AG09319 (cell line): ENCODE results near the gene SND1.
"Not testable (repeated sequence)": the region's sequence is repeated elsewhere in the genome, so short reads cannot be mapped to it uniquely, and the experiment has no call there.

Experiments
- DNase-seq: peaks from one replicate; pipeline ENCODE4 v3.0.0-alpha.2; 2010; ENCODE audit warnings: low read depth; ENCODE audit errors: extremely low read depth
- TF ChIP-seq, protein P1 (sequence below): IDR thresholded peaks from 2 replicates; pipeline ENCODE4 v1.5.1; 2011; ENCODE audit warnings: low read depth, mild to moderate bottlenecking, inconsistent platforms, low read length, moderate library complexity

The SND1 gene

DNA sequence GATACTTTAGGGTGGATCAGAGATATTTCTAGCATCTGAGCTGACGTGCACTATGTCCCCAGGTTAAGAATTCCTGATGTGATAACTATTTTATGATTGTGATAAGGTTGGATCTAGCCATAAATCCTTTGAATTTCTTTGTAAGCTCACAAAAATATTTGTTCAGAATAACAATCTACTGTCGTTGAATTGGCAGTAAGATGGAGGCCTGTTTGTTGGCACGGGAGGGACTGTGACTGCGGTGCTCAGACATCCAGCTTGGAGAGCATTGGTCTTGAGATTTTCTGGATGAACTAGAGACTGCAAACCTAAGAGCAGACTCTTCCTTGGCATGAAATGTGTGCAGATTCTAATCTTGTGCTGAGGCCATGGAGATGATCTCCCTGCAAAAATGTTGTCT lies 248.1 kb downstream of the SND1 start:
- TF ChIP-seq, protein P1, sequence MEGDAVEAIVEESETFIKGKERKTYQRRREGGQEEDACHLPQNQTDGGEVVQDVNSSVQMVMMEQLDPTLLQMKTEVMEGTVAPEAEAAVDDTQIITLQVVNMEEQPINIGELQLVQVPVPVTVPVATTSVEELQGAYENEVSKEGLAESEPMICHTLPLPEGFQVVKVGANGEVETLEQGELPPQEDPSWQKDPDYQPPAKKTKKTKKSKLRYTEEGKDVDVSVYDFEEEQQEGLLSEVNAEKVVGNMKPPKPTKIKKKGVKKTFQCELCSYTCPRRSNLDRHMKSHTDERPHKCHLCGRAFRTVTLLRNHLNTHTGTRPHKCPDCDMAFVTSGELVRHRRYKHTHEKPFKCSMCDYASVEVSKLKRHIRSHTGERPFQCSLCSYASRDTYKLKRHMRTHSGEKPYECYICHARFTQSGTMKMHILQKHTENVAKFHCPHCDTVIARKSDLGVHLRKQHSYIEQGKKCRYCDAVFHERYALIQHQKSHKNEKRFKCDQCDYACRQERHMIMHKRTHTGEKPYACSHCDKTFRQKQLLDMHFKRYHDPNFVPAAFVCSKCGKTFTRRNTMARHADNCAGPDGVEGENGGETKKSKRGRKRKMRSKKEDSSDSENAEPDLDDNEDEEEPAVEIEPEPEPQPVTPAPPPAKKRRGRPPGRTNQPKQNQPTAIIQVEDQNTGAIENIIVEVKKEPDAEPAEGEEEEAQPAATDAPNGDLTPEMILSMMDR = no peak
- DNase-seq = no peak

GRCh38 chr7:127900732-127901685 lies 249.0 kb downstream of the SND1 start:
- no peak for DNase-seq
- TF ChIP-seq, protein P1 = no peak

DNA sequence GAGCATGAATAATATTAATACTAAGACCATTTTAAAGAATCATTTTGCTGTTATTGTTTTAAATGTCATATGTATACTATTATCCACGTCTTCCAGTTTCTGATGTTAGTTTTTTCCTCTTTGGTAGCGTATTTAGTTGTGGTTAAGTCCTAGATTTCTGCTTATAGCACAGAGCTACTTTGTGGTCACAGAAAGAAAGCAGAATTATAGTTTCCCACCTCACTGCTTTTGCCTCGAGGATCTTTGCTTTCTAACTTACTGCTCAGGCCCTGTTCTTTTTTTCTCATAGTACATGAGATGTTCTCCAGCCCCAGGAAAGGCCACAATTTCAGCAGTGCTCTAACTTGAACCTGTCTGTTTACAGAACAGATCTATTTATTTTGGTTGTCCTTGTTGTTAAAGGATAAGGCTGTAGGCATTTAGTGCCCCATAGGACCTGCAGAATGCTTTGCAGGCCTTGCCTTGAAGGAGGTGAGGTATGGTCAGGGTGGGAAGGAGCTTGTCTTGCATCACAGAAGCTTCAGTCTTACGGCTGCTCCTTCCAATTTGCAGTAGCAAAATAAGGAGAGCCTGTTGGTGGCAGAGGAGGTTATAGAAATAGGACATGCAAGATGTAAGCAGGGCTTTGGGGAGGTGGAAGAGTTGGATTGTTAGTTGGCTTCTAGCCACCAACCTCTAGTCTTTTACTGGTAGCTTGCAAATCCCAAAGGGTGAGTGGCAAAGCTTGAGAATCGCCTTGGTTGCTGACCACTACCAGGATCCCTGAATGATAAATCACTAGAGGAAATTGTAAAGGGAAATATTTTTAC lies 250.1 kb downstream of the SND1 start:
- no peak for DNase-seq
- TF ChIP-seq, protein P1 = no peak

DNA sequence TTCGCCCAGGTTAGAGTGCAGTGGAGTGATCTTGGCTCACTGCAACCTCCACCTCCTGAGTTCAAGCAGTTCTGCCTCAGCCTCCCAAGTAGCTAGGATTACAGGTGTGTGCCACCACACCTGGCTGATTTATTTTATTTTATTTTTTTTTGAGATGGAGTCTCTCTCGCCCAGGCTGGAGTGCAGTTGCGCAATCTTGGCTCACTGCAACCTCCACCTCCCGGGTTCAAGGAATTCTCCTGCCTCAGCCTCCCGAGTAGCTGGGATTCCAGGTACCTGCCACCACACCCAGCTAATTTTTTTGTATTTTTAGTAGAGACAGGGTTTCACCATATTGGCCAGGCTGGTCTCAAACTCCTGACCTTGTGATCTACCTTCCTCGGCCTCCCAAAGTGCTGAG lies 250.8 kb downstream of the SND1 start:
- not testable (repeated sequence) for DNase-seq

GRCh38 chr7:127903892-127904669 lies 252.1 kb downstream of the SND1 start:
- TF ChIP-seq, protein P1 = no peak
- no peak for DNase-seq

- TF ChIP-seq, protein P1 = no peak
- no peak for DNase-seq
Measured at GRCh38 chr7:127904670-127904985, 252.6 kb downstream of the SND1 start.

DNA sequence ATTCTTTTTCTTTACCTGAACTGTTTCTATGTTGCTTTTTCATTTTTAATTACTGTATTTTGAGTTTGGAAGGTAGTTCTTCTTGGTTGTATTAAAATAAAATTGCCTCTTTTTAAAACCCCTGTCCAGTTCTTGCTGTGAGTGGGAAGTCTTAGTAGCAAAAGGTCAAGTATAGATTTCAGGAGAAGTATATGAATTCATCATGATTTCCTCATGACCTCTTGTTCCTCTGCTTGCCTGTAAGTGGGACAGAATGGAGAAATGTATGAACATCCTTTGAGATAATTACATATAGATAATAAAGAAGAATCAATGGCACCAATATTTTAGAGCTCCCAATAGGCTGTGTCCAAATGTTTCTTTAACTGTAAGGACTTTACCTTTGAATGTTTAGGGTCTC lies 253.0 kb downstream of the SND1 start:
- TF ChIP-seq, protein P1 = no peak
- no peak for DNase-seq
